ENCODE data around the gene NRARP.

NRARP gene

DNA sequence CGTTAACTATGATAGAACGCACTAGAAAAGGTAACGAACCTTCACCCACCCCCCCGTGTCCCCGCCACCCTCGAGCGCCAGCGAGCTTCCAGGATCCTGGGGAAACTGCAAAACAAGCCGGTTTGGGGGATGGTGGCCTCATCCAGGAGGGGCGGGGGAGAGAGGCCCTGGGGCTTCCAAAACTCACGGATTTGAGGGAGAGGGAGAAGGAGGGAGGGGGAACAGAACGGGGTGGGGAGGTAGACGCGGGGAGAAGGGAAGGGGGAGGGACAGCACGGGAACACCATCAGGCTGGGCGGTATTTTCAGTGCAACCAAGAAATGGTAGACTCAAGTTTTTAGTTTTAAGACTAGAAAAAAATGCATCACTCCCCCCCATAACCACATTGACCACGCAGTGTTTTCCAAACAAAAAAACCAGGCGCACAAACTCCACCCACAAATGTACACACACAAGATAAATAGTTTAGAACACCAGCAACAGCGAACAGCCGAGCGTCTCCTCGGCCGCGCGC, 1.4 kb downstream of the NRARP start:
- no peak overlapping the region for H3K4me3 ChIP-seq (IDR thresholded peaks at IDR 0.05; ENCODE audit: insufficient read depth, low read depth, low read length)
- H3K27ac ChIP-seq: no peak overlapping the region
- H2AFZ ChIP-seq (ENCODE audit: low read depth): no peak overlapping the region
- peaks cover 10% of the 10 kb centered on the region for H3K4me1 ChIP-seq (ENCODE audit: low read depth, poor library complexity, severe bottlenecking)
- H3K9ac ChIP-seq: no peak overlapping the region
- peaks cover 52% of the 10 kb centered on the region for H3K27me3 ChIP-seq (ENCODE audit: insufficient read depth, low read depth)
- no peaks in the 10 kb centered on the region for H4K20me1 ChIP-seq (ENCODE audit: insufficient read depth)
- peak overlapping the region; percentile 17; the same call in 1 of the 2 replicates for H3K4me2 ChIP-seq
- no peaks in the 10 kb centered on the region for H3K36me3 ChIP-seq (ENCODE audit: insufficient read depth)
- no peaks in the 10 kb centered on the region for H3K79me2 ChIP-seq (ENCODE audit: insufficient read depth, low read depth)
- no peak for TF ChIP-seq CTCF (conservative IDR thresholded peaks at IDR 0.05; ENCODE audit: low read depth, low read length)

- H2AFZ ChIP-seq (ENCODE audit: low read depth): no peak overlapping the region
- H3K9ac ChIP-seq: no peak overlapping the region
- H3K4me3 ChIP-seq (IDR thresholded peaks at IDR 0.05; ENCODE audit: insufficient read depth, low read depth, low read length): no peak overlapping the region
- H4K20me1 ChIP-seq (ENCODE audit: insufficient read depth): no peaks in the 10 kb centered on the region
- no peaks in the 10 kb centered on the region for H3K79me2 ChIP-seq (ENCODE audit: insufficient read depth, low read depth)
- H3K36me3 ChIP-seq (ENCODE audit: insufficient read depth): no peaks in the 10 kb centered on the region
- H3K27ac ChIP-seq: no peak overlapping the region
- H3K4me2 ChIP-seq: no peak overlapping the region
- peaks cover 55% of the 10 kb centered on the region for H3K27me3 ChIP-seq (ENCODE audit: insufficient read depth, low read depth)
- TF ChIP-seq CTCF (conservative IDR thresholded peaks at IDR 0.05; ENCODE audit: low read depth, low read length): no peak
- H3K4me1 ChIP-seq (ENCODE audit: low read depth, poor library complexity, severe bottlenecking): peaks cover 10% of the 10 kb centered on the region
Measured at GRCh38 chr9:137299938-137300337, 2.1 kb downstream of the NRARP start.

DNA sequence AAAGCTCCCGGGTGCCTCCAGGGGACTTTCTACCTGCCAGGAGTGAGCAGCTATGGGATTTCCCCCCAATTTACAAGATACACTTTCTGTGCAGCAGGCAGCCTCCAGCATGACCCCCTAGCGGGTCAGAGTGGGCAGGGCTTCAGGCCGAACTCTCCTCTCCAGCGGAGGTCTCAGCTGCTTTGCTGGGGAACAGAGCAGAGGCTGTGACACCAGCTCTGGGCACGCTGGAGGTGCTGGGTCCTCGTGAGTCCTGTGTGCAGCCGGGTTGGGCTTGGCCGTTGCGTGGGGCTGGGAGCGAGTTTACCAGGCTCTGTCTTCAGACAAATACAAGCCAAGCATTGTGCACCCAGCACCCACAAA, 2.9 kb downstream of the NRARP start:
- TF ChIP-seq CTCF (conservative IDR thresholded peaks at IDR 0.05; ENCODE audit: low read depth, low read length): no peak
- Histone ChIP-seq H3K4me3 (IDR thresholded peaks at IDR 0.05; ENCODE audit: insufficient read depth, low read depth, low read length) (no peak overlapping the region), H2AFZ (ENCODE audit: low read depth) (no peak overlapping the region), H3K27ac (no peak overlapping the region), H4K20me1 (ENCODE audit: insufficient read depth) (no peaks in the 10 kb centered on the region), H3K27me3 (ENCODE audit: insufficient read depth, low read depth) (peaks cover 62% of the 10 kb centered on the region), H3K4me1 (ENCODE audit: low read depth, poor library complexity, severe bottlenecking) (peaks cover 10% of the 10 kb centered on the region), H3K9ac (no peak overlapping the region), H3K36me3 (ENCODE audit: insufficient read depth) (no peaks in the 10 kb centered on the region), H3K4me2 (no peak overlapping the region), H3K79me2 (ENCODE audit: insufficient read depth, low read depth) (no peaks in the 10 kb centered on the region)

DNA sequence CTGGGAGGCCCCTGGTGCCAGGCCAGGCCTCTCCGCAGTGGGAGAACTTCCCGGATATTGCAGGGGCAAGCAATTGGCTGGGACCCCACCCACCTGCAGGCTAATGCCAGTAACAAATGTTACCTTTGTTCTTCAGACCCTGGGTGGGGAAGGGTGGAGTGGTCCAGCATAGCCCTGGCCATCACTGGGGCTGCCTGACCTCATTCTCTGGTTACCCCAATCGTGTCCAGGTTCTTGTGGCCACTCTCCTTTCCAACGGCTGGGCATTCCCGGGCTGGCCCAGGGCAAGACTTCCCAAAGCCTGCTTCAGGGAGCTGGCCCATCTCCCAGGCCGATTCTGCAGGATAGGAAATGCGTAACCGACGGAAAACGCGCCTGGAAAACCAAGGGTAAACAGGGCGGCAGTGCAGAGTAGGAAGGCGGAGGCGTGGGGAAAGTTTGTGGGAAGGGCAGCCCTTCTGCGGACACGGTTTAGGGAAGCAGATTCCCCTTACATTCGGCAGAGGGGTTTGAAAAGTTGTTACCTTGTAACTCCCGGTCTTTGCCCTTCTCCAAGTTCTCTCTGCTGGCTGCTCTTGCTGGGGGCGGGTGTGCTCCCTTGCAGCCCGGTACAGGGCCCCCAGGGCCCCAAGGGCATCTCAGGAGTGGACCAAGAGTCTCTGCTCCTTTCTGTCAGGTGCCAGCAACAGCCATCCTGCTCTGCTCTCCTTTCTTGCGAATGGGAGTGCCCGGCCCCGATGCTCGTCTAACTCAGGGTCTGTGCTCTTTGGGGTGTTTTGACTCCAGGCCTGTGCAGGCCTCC, 3.5 kb downstream of the NRARP start:
- no peak for TF ChIP-seq CTCF (conservative IDR thresholded peaks at IDR 0.05; ENCODE audit: low read depth, low read length)
- peaks cover 67% of the 10 kb centered on the region for H3K27me3 ChIP-seq (ENCODE audit: insufficient read depth, low read depth)
- H2AFZ ChIP-seq (ENCODE audit: low read depth): no peak overlapping the region

More for the DNA sequence above, 3.5 kb downstream of the NRARP start:
- Histone ChIP-seq H3K36me3 (ENCODE audit: insufficient read depth) (no peaks in the 10 kb centered on the region), H3K27ac (no peak overlapping the region), H4K20me1 (ENCODE audit: insufficient read depth) (no peaks in the 10 kb centered on the region), H3K4me3 (IDR thresholded peaks at IDR 0.05; ENCODE audit: insufficient read depth, low read depth, low read length) (no peak overlapping the region), H3K9ac (no peak overlapping the region), H3K4me1 (ENCODE audit: low read depth, poor library complexity, severe bottlenecking) (peaks cover 10% of the 10 kb centered on the region), H3K79me2 (ENCODE audit: insufficient read depth, low read depth) (no peaks in the 10 kb centered on the region), H3K4me2 (no peak overlapping the region)

Measured in KMS-11 (cell line).